ENCODE measurements around the gene FOSL2. TPM values are rescaled to one million over a fixed set of nuclear protein-coding genes. Genes with fewer than 3 reads are reported as not detected.

Gene FOSL2
- total RNA-seq, 1 experiment from 2014 or later, result 50.9 TPM

DNA sequence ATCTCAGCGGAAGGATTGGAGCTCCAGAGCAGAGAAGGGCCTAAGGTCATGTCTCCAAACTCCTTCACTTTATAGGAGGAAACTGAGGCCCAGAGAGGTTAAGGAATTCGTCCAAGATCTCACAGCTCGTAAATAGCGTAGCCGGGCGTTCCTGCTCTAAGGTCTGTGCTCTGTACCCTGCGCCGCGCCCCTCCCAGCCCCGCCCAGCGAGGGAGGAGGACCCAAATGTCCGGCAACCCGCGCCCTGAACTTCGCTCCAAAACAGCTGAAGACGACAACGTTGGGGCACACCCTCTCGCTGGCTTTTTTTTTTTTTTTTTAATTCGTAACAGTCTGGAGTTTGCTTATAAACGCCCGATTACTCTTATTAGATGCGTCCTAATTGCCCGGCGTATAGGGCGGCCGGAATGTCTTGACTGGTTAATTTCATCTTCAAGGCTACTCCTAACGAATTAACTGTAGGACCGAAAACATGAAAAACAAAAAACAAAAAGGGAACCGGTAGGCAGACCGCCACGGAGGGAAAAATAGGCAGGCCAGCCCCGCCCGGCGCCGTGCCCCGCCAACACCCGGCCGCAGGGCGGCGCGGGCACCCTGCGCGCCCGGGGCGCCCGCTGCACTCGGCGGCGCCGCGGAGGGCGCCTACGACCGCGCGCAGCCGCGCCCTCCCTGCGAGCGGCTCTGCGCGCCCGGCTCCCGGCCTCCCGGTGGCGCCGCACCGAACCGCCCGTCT is 928 bp upstream of the FOSL2 start:
- peak; percentile 85 for DNase-seq (ENCODE audit: extremely low read depth, low read depth)

DNA sequence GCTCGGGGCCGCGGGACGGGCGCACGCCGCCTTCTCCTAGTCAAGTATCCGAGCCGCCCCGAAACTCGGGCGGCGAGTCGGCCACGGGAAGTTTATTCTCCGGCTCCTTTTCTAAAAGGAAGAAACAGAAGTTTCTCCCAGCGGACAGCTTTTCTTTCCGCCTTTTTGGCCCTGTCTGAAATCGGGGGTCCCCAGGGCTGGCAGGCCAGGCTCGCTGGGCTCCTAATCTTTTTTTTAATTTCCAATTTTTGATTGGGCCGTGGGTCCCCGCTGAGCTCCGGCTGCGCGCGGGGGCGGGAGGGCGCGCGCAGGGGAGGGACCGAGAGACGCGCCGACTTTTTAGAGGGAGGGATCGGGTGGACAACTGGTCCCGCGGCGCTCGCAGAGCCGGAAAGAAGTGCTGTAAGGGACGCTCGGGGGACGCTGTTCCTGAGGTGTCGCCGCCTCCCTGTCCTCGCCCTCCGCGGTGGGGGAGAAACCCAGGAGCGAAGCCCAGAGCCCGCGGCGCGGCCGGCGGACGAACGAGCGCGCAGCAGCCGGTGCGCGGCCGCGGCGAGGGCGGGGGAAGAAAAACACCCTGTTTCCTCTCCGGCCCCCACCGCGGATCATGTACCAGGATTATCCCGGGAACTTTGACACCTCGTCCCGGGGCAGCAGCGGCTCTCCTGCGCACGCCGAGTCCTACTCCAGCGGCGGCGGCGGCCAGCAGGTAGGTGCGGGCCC is 617 bp downstream of the FOSL2 start:
- peak; percentile 26 for DNase-seq (ENCODE audit: extremely low read depth, low read depth)

DNA sequence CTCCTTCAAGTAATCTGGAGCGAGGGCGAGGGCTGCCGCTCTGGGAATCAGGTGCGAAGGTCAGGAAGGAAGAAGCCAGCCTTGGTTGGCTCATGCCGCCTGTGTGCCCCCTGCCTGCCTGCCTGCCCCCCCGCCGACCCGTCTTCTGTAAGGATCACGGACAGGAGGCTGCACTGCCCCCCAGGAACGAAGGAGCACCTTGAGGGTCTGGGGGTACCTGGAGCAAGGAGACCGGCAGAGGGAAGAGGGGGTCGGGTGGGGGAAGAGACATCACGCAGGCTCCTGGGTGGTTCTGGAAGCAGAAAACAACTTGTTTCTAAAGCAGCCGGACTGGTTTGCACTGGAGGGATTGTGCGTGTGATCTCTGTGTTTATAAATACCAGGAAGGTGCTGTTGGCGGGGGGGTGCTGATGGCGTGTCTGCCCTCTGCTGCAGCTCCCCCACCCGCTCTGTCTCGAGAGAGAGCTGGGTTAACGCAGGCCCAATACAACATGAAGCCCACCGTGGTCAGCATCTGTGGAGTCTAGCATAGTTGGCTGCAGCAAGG is 1.7 kb downstream of the FOSL2 start:
- no peak for DNase-seq (ENCODE audit: extremely low read depth, low read depth)

DNA sequence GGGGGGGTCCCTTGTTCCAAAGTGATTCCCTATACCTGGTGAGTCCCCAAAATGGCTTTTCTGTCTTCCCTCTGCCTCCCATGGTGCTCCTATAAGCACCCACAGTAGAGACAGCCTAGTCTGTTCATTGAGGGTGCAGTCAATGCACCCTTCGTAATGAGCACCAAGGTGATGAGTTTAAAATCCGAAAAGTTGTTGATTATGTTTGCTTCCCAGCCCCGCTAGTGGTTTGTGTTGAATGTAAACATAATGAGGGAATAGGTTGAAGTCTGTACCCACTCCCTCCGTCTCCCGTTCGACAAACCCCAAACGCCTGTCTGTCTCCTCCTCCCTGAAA is 2.3 kb downstream of the FOSL2 start:
- no peak for DNase-seq (ENCODE audit: extremely low read depth, low read depth)

DNA sequence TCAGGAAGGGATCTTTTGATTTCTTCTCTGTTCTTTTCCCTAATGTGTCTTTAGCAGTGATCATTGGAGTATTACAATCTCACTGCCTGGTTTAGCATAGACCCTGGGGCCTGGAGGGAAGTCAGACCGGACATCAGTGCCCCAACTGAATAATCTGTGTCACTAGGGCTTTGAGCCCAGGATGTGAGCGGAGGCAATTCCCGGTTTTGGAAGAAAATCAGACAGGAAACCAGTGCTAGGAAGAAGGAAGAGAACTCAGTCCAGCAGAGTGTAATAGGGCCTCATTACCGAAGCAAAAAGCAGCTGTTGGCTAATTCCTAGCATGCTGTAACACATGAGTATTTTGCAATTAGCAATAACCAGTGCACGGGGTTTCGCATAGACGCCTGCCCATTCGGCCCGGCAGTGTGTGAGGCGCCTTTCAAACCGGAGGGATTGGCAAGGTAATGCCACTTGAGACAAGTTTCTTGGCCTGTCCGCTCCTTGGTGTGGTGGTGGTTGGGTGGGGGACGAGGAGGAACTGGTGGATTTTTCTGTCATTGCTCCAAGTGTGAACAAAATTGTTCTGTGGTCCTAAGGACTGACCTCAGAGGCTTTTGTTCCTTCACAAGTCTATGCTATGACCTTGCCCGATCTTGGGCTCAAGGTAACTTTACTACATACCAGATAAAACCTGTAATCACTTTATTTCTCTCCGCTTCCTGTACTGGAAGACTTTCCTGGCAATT is 2.8 kb downstream of the FOSL2 start:
- DNase-seq (ENCODE audit: extremely low read depth, low read depth), result peak; percentile 26

DNA sequence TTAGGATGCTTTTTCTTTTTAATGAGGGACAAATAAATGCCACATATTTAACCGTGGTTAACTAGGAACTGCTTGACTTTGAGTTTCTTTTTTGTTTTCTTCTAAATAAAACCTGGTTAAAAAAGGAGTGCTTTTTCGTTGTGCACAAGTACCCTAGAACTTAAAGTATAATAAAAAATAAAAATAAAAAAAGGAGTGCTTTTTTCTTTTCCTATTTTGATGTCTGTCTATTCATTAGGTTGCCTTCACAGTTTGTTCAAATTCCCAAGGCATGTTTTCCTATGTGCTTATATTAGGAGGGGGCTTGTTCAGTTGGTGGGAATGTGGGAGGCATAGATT is 4.4 kb downstream of the FOSL2 start:
- DNase-seq (ENCODE audit: extremely low read depth, low read depth), result no peak

DNA sequence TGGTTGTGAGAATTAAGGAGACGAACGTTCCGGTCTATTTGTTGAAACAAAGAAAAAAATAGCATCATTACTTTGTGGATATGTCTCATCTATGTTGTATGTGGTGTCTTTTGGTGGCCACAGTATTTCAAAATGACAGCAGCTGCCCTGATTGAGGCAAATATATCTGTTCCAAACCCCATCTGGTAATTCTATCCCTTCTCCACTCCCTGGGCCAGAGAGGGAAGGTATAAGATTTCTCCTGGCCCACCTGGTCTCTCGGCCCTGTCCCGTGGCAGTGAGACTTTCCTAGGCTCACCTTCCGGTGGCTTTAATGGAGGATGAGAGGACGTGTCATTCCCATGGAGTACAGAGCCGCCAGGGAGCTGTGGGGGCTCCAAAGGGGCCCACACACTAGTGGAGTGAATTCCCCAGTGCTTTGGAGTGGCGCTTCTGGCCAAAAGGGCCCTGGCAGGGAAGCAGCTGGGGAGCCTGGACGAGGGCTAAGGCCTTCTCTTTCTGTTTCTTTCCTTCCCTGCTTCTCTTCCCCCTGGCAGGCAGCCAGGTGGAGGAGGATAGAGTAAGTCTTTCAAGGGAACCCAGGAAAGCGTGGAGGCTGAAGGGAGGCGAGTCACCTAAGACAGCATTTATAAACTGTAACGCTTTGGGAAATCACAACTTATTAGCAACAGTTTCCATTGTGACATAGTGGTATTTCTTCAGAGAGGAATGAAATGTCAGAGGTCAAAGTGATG is 5.6 kb downstream of the FOSL2 start:
- no peak for DNase-seq (ENCODE audit: extremely low read depth, low read depth)

DNA sequence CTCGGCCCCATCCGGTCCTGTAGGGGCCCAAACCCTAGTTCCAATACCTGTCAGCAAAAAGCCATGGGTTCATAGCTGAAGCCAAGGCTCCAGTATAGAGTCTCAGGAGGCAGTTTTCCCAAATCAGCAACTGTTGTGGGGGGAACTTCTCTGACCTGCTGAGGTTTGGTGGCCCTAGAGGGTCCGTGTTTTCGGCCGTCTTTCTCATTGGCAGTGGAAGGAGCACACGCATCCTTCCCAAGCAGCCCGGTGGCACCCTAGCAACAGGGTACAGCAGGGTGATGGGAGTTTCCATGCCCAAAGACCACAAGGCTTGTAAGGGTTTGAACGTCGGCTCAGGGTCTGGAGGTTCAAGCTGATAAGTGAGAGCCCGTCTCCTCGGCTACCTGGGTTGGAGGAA is 6.6 kb downstream of the FOSL2 start:
- DNase-seq (ENCODE audit: extremely low read depth, low read depth), result no peak

DNA sequence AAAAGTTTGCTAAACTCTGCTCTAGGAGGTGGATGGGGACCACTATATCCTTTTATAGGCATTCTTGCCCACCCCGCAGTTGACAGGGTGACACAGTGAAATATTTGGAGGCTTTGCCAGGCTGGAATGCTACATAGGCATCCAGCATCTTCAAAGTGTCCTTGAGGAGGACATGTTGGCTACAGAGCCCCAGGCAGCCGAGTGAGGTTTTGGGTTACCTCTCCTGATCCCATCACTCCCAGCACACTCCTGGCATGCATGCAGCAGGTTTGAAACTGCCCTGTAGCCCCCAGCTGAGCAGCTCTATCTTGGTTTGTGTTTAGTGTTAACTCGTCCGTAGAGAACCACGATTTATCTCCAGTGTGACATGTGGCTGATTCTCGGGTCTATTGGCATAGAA is 7.3 kb downstream of the FOSL2 start:
- no peak for DNase-seq (ENCODE audit: extremely low read depth, low read depth)

DNA sequence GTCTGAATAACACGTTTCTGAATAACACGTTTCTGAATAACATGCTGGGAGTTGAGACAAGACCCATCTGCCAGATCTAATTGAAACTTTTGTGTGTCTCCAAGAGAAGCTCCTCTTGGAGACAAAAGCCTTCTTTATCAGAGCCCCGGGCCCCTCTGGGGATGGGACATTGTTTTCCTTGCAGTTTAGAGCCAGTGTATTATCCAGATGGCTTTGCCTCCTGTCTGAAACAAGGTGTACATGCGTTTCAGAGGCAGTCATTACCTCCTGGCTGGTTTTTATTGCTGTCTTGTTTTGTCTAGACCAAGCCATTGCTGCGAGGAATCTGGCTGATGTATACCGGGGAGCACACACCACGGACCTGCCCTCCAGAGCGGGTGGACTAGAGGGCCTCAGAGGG is 7.8 kb downstream of the FOSL2 start:
- no peak for DNase-seq (ENCODE audit: extremely low read depth, low read depth)

DNA sequence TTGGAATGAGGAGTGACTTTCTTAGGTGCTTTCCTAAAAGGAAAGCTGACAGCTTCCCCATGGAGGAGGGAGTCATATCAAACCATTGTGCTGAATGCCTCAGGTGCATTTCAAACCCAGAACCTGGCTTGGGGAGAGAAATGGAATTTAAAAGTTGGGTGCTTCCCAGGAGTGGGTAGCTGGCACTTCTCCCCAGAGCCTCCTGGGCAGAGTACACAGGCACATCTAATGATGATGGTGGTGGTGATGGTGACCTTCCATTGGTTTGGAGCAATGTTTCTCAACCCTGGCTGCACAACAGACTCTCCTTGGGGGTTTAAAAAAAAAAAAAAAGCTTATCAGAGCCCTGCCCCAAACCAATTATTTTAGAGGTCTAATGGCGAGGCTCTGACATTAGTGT is 8.3 kb downstream of the FOSL2 start:
- no peak for DNase-seq (ENCODE audit: extremely low read depth, low read depth)

DNA sequence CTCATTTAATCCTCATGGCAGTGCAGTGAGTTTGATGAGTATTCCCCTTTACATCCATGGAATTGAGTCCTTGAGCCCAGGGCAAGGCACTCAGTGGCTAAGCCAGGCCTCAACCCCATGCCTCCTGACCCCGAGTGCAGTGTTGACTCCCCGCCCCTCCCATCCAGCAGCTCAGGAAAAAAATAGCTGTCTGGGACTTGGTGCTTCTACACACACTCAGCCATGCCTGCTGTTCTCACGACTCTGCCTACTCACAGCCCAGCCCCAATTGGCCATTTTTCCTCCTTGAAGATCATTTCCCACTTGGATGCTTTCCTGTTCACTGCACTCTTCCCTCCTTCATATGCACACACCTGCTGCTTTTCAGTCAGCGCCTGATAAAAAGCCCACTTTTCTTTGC is 8.8 kb downstream of the FOSL2 start:
- DNase-seq (ENCODE audit: extremely low read depth, low read depth), result no peak

DNA sequence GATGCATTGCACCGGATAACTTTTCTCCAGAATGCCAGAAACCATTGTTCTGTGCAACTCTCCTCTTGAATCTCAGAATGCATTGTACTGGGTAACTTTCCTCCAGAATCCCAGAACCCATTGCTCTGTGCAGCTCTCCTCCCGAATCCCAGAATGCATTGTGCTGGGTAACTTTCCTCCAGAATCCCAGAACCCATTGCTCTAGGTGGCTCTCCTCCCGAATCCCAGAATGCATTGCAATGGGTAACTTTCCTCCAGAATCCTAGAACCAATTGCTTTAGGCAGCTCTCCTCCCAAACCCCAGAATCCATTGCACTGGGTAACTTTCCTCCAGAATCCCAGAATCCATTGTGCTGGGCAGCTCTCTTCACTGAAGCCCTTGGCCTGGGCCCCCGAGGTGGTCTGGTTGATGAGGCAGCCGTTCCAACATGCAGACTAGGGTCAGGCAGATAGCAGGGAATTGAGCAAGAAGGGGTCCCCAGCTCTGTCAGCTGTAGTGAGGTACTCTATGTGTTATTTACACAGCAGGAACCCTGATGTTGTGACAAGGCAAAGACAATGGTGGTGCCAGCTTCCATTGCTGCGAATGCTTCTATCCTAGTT is 9.4 kb downstream of the FOSL2 start:
- no peak for DNase-seq (ENCODE audit: extremely low read depth, low read depth)

DNA sequence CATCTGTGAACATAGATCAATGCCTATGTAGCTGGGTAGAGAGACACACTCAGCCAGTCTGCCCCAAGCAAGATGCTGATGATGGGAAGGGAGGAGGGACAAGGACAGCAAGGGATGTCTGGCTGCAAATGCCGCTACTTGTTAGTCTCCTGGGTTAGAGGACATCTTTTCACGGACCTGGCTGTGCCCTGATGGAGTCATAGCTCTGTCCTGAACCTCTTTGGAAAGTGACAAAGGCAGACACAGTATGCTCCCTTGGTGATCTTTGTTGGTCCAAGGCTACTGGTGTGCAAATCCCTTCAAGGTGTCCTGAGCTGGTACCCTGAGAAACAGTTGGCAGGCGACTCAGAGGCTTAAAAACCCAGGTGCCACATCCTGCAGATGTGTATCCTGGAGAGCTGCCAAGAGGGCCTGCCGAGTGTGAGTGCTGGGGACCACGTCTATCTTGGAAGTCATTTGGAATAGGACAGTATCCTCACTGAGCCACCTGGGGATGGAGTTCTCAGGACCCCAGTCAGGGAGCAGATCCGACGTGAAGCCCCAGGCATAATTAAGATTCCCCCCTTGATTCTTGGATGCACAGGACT is 10.8 kb downstream of the FOSL2 start:
- no peak for DNase-seq (ENCODE audit: extremely low read depth, low read depth)

DNA sequence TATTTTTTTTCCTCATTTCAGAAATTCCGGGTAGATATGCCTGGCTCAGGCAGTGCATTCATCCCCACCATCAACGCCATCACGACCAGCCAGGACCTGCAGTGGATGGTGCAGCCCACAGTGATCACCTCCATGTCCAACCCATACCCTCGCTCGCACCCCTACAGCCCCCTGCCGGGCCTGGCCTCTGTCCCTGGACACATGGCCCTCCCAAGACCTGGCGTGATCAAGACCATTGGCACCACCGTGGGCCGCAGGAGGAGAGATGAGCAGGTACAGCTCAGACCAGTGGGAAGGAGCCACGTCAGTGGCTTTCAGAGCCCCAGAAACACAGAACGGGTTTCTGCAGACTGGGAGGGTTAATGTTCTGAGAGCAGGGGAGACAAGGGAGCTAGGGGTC is 11.4 kb downstream of the FOSL2 start:
- DNase-seq (ENCODE audit: extremely low read depth, low read depth), result no peak

DNA sequence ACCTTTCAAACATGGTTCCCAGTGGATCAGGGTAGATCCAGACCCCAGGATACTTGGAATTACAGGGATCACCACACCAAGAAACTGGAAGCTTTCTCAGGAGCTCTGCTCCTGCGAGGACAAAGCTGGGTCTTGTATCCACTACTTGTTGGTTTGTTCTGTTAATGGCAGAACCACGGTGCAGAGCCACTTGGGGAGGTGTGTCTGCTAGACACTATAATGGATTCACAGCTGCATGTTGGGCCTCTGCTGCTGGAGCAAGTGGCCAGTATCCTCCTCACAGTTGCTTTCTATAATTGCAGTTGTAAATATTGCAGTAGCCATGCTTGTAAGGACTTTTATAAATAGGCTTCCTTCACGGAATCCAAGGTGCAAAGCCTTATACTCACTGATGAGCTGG is 12.9 kb downstream of the FOSL2 start:
- DNase-seq (ENCODE audit: extremely low read depth, low read depth), result no peak

DNA sequence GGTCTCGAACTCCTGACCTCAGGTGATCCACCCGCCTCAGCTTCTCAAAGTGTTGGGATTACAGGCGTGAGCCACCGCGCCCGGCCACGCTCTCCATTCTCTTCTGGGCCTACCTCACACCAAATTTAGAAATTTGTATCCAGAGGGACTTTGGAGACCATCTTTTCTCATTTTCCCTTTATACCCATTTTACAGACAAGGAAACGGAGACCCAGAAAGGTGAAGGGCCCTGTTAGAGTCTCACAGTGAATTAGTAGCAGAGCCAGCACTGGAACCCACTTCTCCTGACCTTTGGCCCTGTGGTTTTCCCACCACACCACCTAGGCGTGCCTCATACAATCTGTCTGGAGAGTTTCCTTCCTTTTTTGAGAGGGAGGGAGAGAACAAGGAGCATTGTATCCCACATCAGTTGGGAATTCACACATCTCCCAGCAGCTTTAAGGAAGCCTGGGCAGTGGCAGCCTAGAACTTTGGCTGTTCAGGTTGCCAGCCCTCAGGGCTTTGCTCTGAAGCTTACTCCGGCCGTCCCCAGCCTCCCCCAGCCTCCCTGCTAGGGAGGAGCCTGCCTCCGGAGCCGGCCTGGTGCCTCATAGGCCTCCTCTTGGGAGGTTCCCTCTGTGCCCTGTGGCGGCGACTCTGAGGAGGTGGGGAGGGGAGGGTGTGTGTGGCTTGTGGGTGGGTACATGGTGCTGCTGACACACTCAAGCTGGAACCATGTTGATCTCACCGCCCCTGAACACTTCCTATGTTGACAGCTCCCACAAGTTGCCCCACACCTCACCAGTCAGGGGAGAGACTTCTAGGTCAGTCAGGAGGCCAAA is 13.8 kb downstream of the FOSL2 start:
- no peak for DNase-seq (ENCODE audit: extremely low read depth, low read depth)

DNA sequence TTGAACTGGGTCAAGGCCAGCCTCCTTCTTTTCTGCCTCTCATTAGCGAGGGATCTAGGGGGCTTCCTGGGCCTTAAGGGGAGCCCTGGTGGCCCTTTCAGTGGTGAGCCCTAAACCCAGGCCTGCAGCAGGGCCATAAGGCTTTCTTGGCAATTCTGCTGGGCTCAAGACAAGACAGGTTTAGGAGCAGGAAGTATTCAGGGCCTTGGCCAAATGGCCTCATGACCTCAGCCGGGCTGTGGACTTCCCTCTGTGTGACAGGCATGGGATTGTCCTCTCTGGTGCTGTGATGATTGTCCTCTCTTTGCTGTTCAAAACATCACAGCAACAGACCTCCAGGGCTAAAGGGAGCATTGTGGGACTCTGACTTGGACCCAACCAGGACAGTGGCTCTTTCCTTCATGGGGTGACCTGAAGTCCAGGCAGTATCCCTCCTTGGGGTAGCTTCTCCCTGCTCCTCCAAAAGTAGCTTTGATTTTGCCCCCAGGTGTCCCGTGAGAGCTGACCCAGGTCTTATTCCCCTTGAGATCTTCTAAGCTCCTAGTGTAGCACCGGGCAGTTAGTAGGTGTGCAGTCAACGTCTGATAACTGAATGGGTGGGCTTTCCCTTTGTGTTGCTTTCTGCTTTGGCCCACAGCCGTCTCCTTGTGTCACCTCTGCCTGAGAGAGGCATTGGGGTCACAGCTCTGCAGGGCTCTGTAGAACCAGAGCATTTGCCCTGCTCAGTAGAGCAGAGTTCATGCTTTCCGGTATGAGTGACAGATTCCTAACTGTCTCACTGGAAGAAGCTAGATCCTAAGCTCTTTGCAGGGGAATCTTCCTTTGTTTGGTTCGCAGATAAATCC is 14.7 kb downstream of the FOSL2 start:
- no peak for DNase-seq (ENCODE audit: extremely low read depth, low read depth)

All from NCI-H460 (cell line).